HepG2 (cell line): Measurements from ENCODE around the gene ABCA2. TPM values are rescaled to one million over a fixed set of nuclear protein-coding genes. Genes with fewer than 3 reads are reported as not detected.

ENCODE experiments used
- ATAD3A ChIP-seq: sonication (generic); formaldehyde crosslinking; IDR thresholded peaks from 2 replicates; pipeline ENCODE4 v1.4.0; 2020; ENCODE audit warnings: missing genetic modification reagents
- CSRNP1 ChIP-seq: sonication (generic); formaldehyde crosslinking; IDR thresholded peaks from 2 replicates; pipeline ENCODE4 v1.8.1; 2023; ENCODE audit warnings: mild to moderate bottlenecking, missing genetic modification reagents
- ETV5 ChIP-seq: IDR thresholded peaks from 2 replicates; pipeline ENCODE4 v1.6.1; 2018; ENCODE audit warnings: missing biosample characterization, missing genetic modification reagents, inconsistent platforms, borderline replicate concordance
- MATR3 ChIP-seq: sonication (generic); formaldehyde crosslinking; IDR thresholded peaks from 2 replicates; pipeline ENCODE4 v1.4.0; 2020; ENCODE audit warnings: missing genetic modification reagents
- MXI1 ChIP-seq: IDR thresholded peaks from 3 replicates; pipeline ENCODE4 v1.6.1; 2012; ENCODE audit warnings: low read depth, low read length, inconsistent platforms, borderline replicate concordance
- NONO ChIP-seq, 2 experiments: fragments of 450-650 bp in 1 of 2; sonication (generic) in 1 of 2; formaldehyde crosslinking in 1 of 2; IDR thresholded peaks in 1 of 2; conservative IDR thresholded peaks in 1 of 2; 2 replicates each; pipeline versions ENCODE4 v1.6.1 to v1.8.0; 2017 to 2022; ENCODE audit warnings: mild to moderate bottlenecking in 1 of 2, missing genetic modification reagents in 1 of 2, moderate library complexity in 1 of 2
- RBM39 ChIP-seq: fragments of 200-400 bp; formaldehyde crosslinking; IDR thresholded peaks from one replicate; pipeline ENCODE4 v1.6.1; 2018; ENCODE audit warnings: antibody characterized with exemption, mild to moderate bottlenecking, low read depth, low read length; ENCODE audit not compliant: poor library complexity, severe bottlenecking
- RELA ChIP-seq: sonication (generic); formaldehyde crosslinking; IDR thresholded peaks from 2 replicates; pipeline ENCODE4 v1.4.0; 2020; ENCODE audit warnings: missing genetic modification reagents
- SIN3A ChIP-seq: IDR thresholded peaks from 2 replicates; pipeline ENCODE4 v1.6.1; 2011; ENCODE audit warnings: low read depth, mild to moderate bottlenecking, control low read depth, low read length, borderline replicate concordance
- SMYD3 ChIP-seq: sonication (generic); formaldehyde crosslinking; IDR thresholded peaks from 2 replicates; pipeline ENCODE4 v1.8.1; 2023; ENCODE audit warnings: mild to moderate bottlenecking, missing genetic modification reagents
- TARDBP ChIP-seq: sonication (generic); formaldehyde crosslinking; IDR thresholded peaks from 2 replicates; pipeline ENCODE4 v1.8.0; 2022; ENCODE audit warnings: mild to moderate bottlenecking, missing genetic modification reagents
- TGIF2 ChIP-seq: IDR thresholded peaks from 2 replicates; pipeline ENCODE4 v1.6.1; 2016; ENCODE audit warnings: control low read depth, missing compliant biosample characterization
- ZNF275 ChIP-seq: sonication (generic); formaldehyde crosslinking; IDR thresholded peaks from 2 replicates; pipeline ENCODE4 v1.8.0; 2022; ENCODE audit warnings: missing genetic modification reagents, mild to moderate bottlenecking, inconsistent platforms, borderline replicate concordance
- ZNF317 ChIP-seq: sonication (generic); formaldehyde crosslinking; IDR thresholded peaks from 2 replicates; pipeline ENCODE4 v1.5.0; 2020; ENCODE audit warnings: mild to moderate bottlenecking, missing genetic modification reagents
- ZNF720 ChIP-seq: sonication (generic); formaldehyde crosslinking; IDR thresholded peaks from 2 replicates; pipeline ENCODE4 v1.4.0; 2020; ENCODE audit warnings: missing genetic modification reagents
- ZNF768 ChIP-seq: sonication (generic); formaldehyde crosslinking; IDR thresholded peaks from 2 replicates; pipeline ENCODE4 v1.4.0; 2020; ENCODE audit warnings: missing genetic modification reagents
- polyA plus RNA-seq, 8 experiments: library from polyadenylated mRNA; depleted of rRNA in 3 of 8; stranded (reverse) in 7 of 8; unstranded in 1 of 8; fragments of >200 nt; fragmentation: Illumina TruSeq in 4 of 8; extraction: Trizol in 4 of 8; gene quantifications; 2 replicates each; pipeline versions ENCODE4 v1.2.1 to v1.2.3, GENCODE V29; 2011 to 2016; ENCODE audit warnings: low read depth in 4 of 8, missing spikeins in 1 of 8, mixed read lengths in 1 of 8; ENCODE audit not compliant: insufficient read depth in 1 of 8
- total RNA-seq, 5 experiments: library from RNA; depleted of rRNA; stranded (reverse); fragments of >200 nt; fragmentation: Illumina TruSeq; extraction: Trizol; gene quantifications; 2 replicates each; pipeline ENCODE4 v1.2.3, GENCODE V29; 2016; ENCODE audit warnings: low read depth in 1 of 5
- TF ChIP-seq, protein P1 (sequence below): sonication (generic); formaldehyde crosslinking; IDR thresholded peaks from 2 replicates; pipeline ENCODE4 v1.4.0; 2020; ENCODE audit warnings: missing genetic modification reagents, borderline replicate concordance
- TF ChIP-seq, protein P2 (sequence below): sonication (generic); formaldehyde crosslinking; IDR thresholded peaks from 2 replicates; pipeline ENCODE4 v1.4.0; 2020; ENCODE audit warnings: missing genetic modification reagents, borderline replicate concordance
- TF ChIP-seq, protein P3 (sequence below): sonication (generic); formaldehyde crosslinking; IDR thresholded peaks from 2 replicates; pipeline ENCODE4 v1.5.0; 2020; ENCODE audit warnings: missing genetic modification reagents

The ABCA2 gene
- total and polyA plus RNA-seq, 2 of the 13 experiments (the other 11 are each of a cell fraction or from before 2014, with no cell fraction given): 2.9 to 19.2 TPM

DNA sequence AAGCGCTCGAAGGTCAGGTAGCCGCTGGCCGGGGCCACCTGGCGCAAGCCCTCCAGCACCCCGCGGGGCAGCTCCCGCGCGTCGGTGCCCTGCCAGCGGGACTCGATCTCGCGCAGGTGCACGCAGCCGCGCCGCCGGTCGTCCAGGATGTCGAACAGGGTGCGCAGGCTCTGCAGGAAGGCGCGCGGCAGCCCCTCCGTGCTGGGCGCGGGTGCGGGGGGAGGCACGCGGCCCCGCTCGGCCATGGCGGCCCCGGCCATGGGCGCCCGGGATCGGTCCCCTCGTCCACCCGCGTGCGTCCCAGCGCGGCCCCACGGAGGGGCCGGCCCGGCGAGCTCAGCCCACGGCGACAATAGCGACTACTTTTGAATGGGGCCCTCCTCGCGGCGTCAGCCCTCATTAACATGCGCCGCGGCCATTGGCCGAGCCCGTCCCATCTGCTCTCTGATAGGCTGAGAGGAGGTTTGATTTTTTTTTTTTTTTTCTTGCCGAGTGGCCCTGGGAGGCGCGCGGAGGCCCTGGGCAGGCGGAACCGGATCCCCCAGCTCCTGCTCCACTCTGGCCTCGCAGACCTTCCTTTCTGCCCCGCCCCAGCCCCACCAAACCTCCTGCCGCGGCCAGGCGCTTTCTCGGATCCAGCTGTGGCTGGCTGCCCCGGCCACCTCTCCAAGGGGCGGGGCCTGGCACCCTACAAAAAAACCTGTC is 42.3 kb upstream of the ABCA2 start, which contains the start of gene SAPCD2 (continued):
- TF ChIP-seq ZNF768 (CRISPR knock-in tag): no peak
- TF ChIP-seq MXI1: peak; percentile 53; the same call in 1 of the 3 replicates
- TF ChIP-seq, protein P1, sequence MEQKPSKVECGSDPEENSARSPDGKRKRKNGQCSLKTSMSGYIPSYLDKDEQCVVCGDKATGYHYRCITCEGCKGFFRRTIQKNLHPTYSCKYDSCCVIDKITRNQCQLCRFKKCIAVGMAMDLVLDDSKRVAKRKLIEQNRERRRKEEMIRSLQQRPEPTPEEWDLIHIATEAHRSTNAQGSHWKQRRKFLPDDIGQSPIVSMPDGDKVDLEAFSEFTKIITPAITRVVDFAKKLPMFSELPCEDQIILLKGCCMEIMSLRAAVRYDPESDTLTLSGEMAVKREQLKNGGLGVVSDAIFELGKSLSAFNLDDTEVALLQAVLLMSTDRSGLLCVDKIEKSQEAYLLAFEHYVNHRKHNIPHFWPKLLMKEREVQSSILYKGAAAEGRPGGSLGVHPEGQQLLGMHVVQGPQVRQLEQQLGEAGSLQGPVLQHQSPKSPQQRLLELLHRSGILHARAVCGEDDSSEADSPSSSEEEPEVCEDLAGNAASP: no peak
- TF ChIP-seq RELA: no peak
- TF ChIP-seq ZNF275 (CRISPR knock-in tag): 0 out of 2 replicates have a peak, but pooled peaks have one; percentile 22
- TF ChIP-seq SMYD3 (CRISPR knock-in tag): no peak
- peak; percentile 34; the same call in 1 of the 2 replicates for TF ChIP-seq TARDBP (CRISPR knock-in tag)
- TF ChIP-seq, protein P2, sequence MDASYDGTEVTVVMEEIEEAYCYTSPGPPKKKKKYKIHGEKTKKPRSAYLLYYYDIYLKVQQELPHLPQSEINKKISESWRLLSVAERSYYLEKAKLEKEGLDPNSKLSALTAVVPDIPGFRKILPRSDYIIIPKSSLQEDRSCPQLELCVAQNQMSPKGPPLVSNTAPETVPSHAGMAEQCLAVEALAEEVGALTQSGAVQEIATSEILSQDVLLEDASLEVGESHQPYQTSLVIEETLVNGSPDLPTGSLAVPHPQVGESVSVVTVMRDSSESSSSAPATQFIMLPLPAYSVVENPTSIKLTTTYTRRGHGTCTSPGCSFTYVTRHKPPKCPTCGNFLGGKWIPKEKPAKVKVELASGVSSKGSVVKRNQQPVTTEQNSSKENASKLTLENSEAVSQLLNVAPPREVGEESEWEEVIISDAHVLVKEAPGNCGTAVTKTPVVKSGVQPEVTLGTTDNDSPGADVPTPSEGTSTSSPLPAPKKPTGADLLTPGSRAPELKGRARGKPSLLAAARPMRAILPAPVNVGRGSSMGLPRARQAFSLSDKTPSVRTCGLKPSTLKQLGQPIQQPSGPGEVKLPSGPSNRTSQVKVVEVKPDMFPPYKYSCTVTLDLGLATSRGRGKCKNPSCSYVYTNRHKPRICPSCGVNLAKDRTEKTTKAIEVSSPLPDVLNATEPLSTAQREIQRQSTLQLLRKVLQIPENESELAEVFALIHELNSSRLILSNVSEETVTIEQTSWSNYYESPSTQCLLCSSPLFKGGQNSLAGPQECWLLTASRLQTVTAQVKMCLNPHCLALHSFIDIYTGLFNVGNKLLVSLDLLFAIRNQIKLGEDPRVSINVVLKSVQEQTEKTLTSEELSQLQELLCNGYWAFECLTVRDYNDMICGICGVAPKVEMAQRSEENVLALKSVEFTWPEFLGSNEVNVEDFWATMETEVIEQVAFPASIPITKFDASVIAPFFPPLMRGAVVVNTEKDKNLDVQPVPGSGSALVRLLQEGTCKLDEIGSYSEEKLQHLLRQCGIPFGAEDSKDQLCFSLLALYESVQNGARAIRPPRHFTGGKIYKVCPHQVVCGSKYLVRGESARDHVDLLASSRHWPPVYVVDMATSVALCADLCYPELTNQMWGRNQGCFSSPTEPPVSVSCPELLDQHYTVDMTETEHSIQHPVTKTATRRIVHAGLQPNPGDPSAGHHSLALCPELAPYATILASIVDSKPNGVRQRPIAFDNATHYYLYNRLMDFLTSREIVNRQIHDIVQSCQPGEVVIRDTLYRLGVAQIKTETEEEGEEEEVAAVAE (CRISPR knock-in tag): 0 out of 2 replicates have a peak, but pooled peaks have one; percentile 40
- no peak for TF ChIP-seq ZNF720 (CRISPR knock-in tag)
- 0 out of 2 replicates have a peak, but pooled peaks have one; percentile 70 for TF ChIP-seq ZNF317 (CRISPR knock-in tag)
- peak; percentile 57 for TF ChIP-seq ETV5 (CRISPR knock-in tag)
- TF ChIP-seq, protein P3, sequence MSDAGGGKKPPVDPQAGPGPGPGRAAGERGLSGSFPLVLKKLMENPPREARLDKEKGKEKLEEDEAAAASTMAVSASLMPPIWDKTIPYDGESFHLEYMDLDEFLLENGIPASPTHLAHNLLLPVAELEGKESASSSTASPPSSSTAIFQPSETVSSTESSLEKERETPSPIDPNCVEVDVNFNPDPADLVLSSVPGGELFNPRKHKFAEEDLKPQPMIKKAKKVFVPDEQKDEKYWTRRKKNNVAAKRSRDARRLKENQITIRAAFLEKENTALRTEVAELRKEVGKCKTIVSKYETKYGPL (CRISPR knock-in tag): no peak
- TF ChIP-seq TGIF2 (CRISPR knock-in tag): 0 out of 2 replicates have a peak, but pooled peaks have one; percentile 20
- TF ChIP-seq ATAD3A (CRISPR knock-in tag): no peak
- TF ChIP-seq SIN3A: 0 out of 2 replicates have a peak, but pooled peaks have one; percentile 67
- peak; percentile 19 for TF ChIP-seq RBM39
- TF ChIP-seq MATR3 (CRISPR knock-in tag): no peak
- TF ChIP-seq NONO (IDR thresholded peaks at IDR 0.05): no peak
- TF ChIP-seq NONO (CRISPR knock-in tag; conservative IDR thresholded peaks at IDR 0.05): peak; percentile 58; the same call in 1 of the 2 replicates
- peak; percentile 12; the same call in 1 of the 2 replicates for TF ChIP-seq CSRNP1 (CRISPR knock-in tag)
